HCT116 (cell line): Measurements from ENCODE around the gene RAB4B.

Experiments
- CTCF ChIP-seq, 3 experiments: fragments of 200-600 bp in 1 of 3; sonication (generic) in 1 of 3; IDR thresholded peaks in 2 of 3; conservative IDR thresholded peaks in 1 of 3; 2 replicates each; pipeline ENCODE4 v1.5.1; 2012 to 2017; ENCODE audit warnings: low read depth in 2 of 3, low read length in 2 of 3, antibody characterized with exemption in 1 of 3, borderline replicate concordance in 1 of 3, control low read depth in 1 of 3, mild to moderate bottlenecking in 1 of 3, mixed read lengths in 1 of 3, mixed run types in 1 of 3, moderate library complexity in 1 of 3; ENCODE audit not compliant: insufficient read depth in 1 of 3
- EZH2 ChIP-seq: fragments of 200-600 bp; sonication (generic); IDR thresholded peaks from 2 replicates; pipeline ENCODE4 v1.6.1; 2017; ENCODE audit warnings: antibody characterized with exemption, mixed run types

GRCh38 chr19:40763963-40764362, 14.1 kb upstream of the RAB4B start:
- TF ChIP-seq EZH2, result no peak
- no peak for TF ChIP-seq CTCF (IDR thresholded peaks at IDR 0.05 in 2 of 3, conservative IDR thresholded peaks at IDR 0.05 in 1 of 3; ENCODE audit: borderline replicate concordance in 1 of 3, insufficient read depth in 1 of 3, low read depth in 2 of 3, low read length in 2 of 3)
